Parathyroid adenoma (tissue), 2 donors: ENCODE measurements around the gene ALK.

Source experiments
- H2AFZ ChIP-seq: fragments of 300-600 bp; sonication (generic); one replicate; pipeline ENCODE4 v1.7.0; 2017; ENCODE audit warnings: antibody characterized with exemption, mild to moderate bottlenecking
- H3K27ac ChIP-seq: fragments of 300-600 bp; sonication (generic); one replicate; pipeline ENCODE4 v1.7.0; 2017
- H3K27me3 ChIP-seq: fragments of 300-600 bp; sonication (generic); one replicate; pipeline ENCODE4 v1.7.0; 2017; ENCODE audit warnings: low read length; ENCODE audit not compliant: control insufficient read depth, insufficient read depth
- H3K36me3 ChIP-seq: fragments of 300-600 bp; sonication (generic); one replicate; pipeline ENCODE4 v1.7.0; 2017; ENCODE audit warnings: low read length; ENCODE audit not compliant: control insufficient read depth, insufficient read depth
- H3K4me1 ChIP-seq: fragments of 300-600 bp; sonication (generic); one replicate; pipeline ENCODE4 v1.7.0; 2017; ENCODE audit warnings: control low read depth
- H3K4me2 ChIP-seq: fragments of 300-600 bp; sonication (generic); one replicate; pipeline ENCODE4 v1.7.0; 2017; ENCODE audit warnings: low read length
- H3K4me3 ChIP-seq: fragments of 300-600 bp; sonication (generic); one replicate; pipeline ENCODE4 v1.7.0; 2017; ENCODE audit warnings: low read depth, low read length
- H3K79me2 ChIP-seq: fragments of 300-600 bp; sonication (generic); one replicate; pipeline ENCODE4 v1.7.0; 2017; ENCODE audit warnings: control low read depth
- H3K9ac ChIP-seq: fragments of 300-600 bp; sonication (generic); one replicate; pipeline ENCODE4 v1.7.0; 2017; ENCODE audit warnings: mild to moderate bottlenecking
- H3K9me3 ChIP-seq: fragments of 300-600 bp; sonication (generic); one replicate; pipeline ENCODE4 v1.7.0; 2017; ENCODE audit warnings: low read length; ENCODE audit not compliant: control insufficient read depth
- CTCF ChIP-seq: fragments of 300-600 bp; sonication (generic); IDR thresholded peaks from one replicate; pipeline ENCODE4 v1.7.0; 2017; ENCODE audit warnings: antibody characterized with exemption, mild to moderate bottlenecking
- donor health status: primary hyperparathyroidism.

ALK gene

GRCh38 chr2:29206941-29207340 lies 714.4 kb downstream of the ALK start:
- H3K27me3 ChIP-seq, result no peaks in the 10 kb centered on the region
- H3K9me3 ChIP-seq, result no peaks in the 10 kb centered on the region
- no peak overlapping the region for H3K4me3 ChIP-seq
- no peak overlapping the region for H3K27ac ChIP-seq
- TF ChIP-seq CTCF, result no peak
- no peak overlapping the region for H2AFZ ChIP-seq
- no peak overlapping the region for H3K4me2 ChIP-seq
- H3K4me1 ChIP-seq, result no peaks in the 10 kb centered on the region
- no peaks in the 10 kb centered on the region for H3K79me2 ChIP-seq
- no peak overlapping the region for H3K9ac ChIP-seq
- no peaks in the 10 kb centered on the region for H3K36me3 ChIP-seq

- Histone ChIP-seq H3K27me3 (no peaks in the 10 kb centered on the region), H3K9me3 (no peaks in the 10 kb centered on the region), H2AFZ (no peak overlapping the region), H3K27ac (no peak overlapping the region), H3K4me1 (no peaks in the 10 kb centered on the region), H3K4me3 (no peak overlapping the region), H3K36me3 (no peaks in the 10 kb centered on the region), H3K79me2 (no peaks in the 10 kb centered on the region), H3K9ac (no peak overlapping the region), H3K4me2 (no peak overlapping the region)
- no peak for TF ChIP-seq CTCF
Observed at GRCh38 chr2:29202819-29203495, 718.4 kb downstream of the ALK start.

GRCh38 chr2:29201979-29202378 lies 719.4 kb downstream of the ALK start:
- no peak overlapping the region for H3K4me2 ChIP-seq
- no peaks in the 10 kb centered on the region for H3K9me3 ChIP-seq
- no peaks in the 10 kb centered on the region for H3K79me2 ChIP-seq
- H2AFZ ChIP-seq, result peak overlapping the region; percentile 39
- H3K36me3 ChIP-seq, result no peaks in the 10 kb centered on the region
- H3K9ac ChIP-seq, result no peak overlapping the region
- no peaks in the 10 kb centered on the region for H3K27me3 ChIP-seq
- H3K27ac ChIP-seq, result no peak overlapping the region
- no peaks in the 10 kb centered on the region for H3K4me1 ChIP-seq
- no peak for TF ChIP-seq CTCF
- no peak overlapping the region for H3K4me3 ChIP-seq

- Histone ChIP-seq H3K36me3 (no peaks in the 10 kb centered on the region), H3K9me3 (no peaks in the 10 kb centered on the region), H3K4me2 (no peak overlapping the region), H2AFZ (no peak overlapping the region), H3K27ac (no peak overlapping the region), H3K4me3 (no peak overlapping the region), H3K9ac (no peak overlapping the region), H3K27me3 (no peaks in the 10 kb centered on the region), H3K4me1 (no peaks in the 10 kb centered on the region), H3K79me2 (no peaks in the 10 kb centered on the region)
- TF ChIP-seq CTCF, result peak; percentile 83
Observed at GRCh38 chr2:29196792-29197788, 724.3 kb downstream of the ALK start.
